Ureter (tissue), 1 donor: ENCODE results near the gene TPRX1. TPM values are rescaled to one million over a fixed set of nuclear protein-coding genes. Genes with fewer than 3 reads are reported as not detected.
A peak's percentile ranks its signal among the peaks of the same experiment; 100 is the strongest.
"Not testable (repeated sequence)": the region's sequence is repeated elsewhere in the genome, so short reads cannot be mapped to it uniquely, and the experiment has no call there.

Experiments used
- DNase-seq: peaks from one replicate; pipeline ENCODE4 v3.0.0-alpha.2; 2020; ENCODE audit warnings: low spot score
- total RNA-seq: library from RNA; stranded (reverse); gene quantifications from one replicate; pipeline ENCODE4 v1.2.4, GENCODE V29; 2023
- donor health status: DM: yes; HTN: yes; CAD: no.

TPRX1 gene
- total RNA-seq, 1 donor from 2014 or later: not detected

- DNase-seq: no peak
Measured at GRCh38 chr19:47767349-47767748, 37.0 kb downstream of the TPRX1 start.

- no peak for DNase-seq
Measured at GRCh38 chr19:47766670-47767069, 37.7 kb downstream of the TPRX1 start.

- DNase-seq: no peak
Measured at GRCh38 chr19:47766359-47766620, 38.1 kb downstream of the TPRX1 start.

- DNase-seq: peak; percentile 63
Measured at GRCh38 chr19:47765523-47766358, 38.6 kb downstream of the TPRX1 start.

GRCh38 chr19:47764705-47765104, 39.6 kb downstream of the TPRX1 start:
- DNase-seq: not testable (repeated sequence)

- DNase-seq: no peak
Measured at GRCh38 chr19:47762615-47763308, 41.6 kb downstream of the TPRX1 start.

GRCh38 chr19:47762151-47762550, 42.2 kb downstream of the TPRX1 start:
- no peak for DNase-seq

GRCh38 chr19:47761566-47761965, 42.8 kb downstream of the TPRX1 start:
- no peak for DNase-seq

GRCh38 chr19:47760632-47760999, 43.7 kb downstream of the TPRX1 start:
- no peak for DNase-seq

GRCh38 chr19:47758443-47758804, 45.9 kb downstream of the TPRX1 start:
- no peak for DNase-seq

- no peak for DNase-seq
Measured at GRCh38 chr19:47757617-47758442, 46.5 kb downstream of the TPRX1 start.

GRCh38 chr19:47756953-47757608, 47.3 kb downstream of the TPRX1 start:
- no peak for DNase-seq

- DNase-seq: no peak
Measured at GRCh38 chr19:47756627-47756929, 47.8 kb downstream of the TPRX1 start.

- no peak for DNase-seq
Measured at GRCh38 chr19:47755762-47756626, 48.4 kb downstream of the TPRX1 start.

GRCh38 chr19:47755065-47755761, 49.1 kb downstream of the TPRX1 start:
- no peak for DNase-seq

- no peak for DNase-seq
Measured at GRCh38 chr19:47754206-47755064, 49.9 kb downstream of the TPRX1 start.

GRCh38 chr19:47752440-47753211, 51.7 kb downstream of the TPRX1 start:
- no peak for DNase-seq
